Measurements from ENCODE around the gene DAGLB. TPM values are rescaled to one million over a fixed set of nuclear protein-coding genes. Genes with fewer than 3 reads are reported as not detected.

DAGLB gene
- total and polyA plus RNA-seq, 11 donors = 4.1 to 17.2 (median 7.4) TPM

- no peaks in the 10 kb centered on the region for H3K27me3 ChIP-seq
- H3K4me3 ChIP-seq = no peak overlapping the region
- H3K9me3 ChIP-seq = no peaks in the 10 kb centered on the region
- 89 to 95% (median 94%) methylated on average over 5 of the region's 5 CpGs for WGBS, 4 donors
- intact Hi-C loops (cut with DNase I) = no loop called here
- H3K36me3 ChIP-seq = peaks cover 4 to 37% (median 33%) of the 10 kb centered on the region in 9 donors
- no peak for TF ChIP-seq CTCF (IDR thresholded peaks at IDR 0.05)
- TF ChIP-seq POLR2A (IDR thresholded peaks at IDR 0.05) = no peak
- H3K27ac ChIP-seq = no peak overlapping the region
- ATAC-seq (no peak), DNase-seq (no peak)
- H3K4me1 ChIP-seq = peaks cover 0 to 79% (median 26%) of the 10 kb centered on the region in 12 donors
Measured at GRCh38 chr7:6440381-6440780, 7.4 kb downstream of the DAGLB start.

GRCh38 chr7:6438427-6438826 is 9.3 kb downstream of the DAGLB start:
- H3K9me3 ChIP-seq = no peaks in the 10 kb centered on the region
- ATAC-seq (peak in 3 of 4 donors; percentile 30 to 74 (median 48)), DNase-seq (no peak)
- H3K4me3 ChIP-seq = no peak overlapping the region
- H3K36me3 ChIP-seq = peaks cover 0 to 32% (median 14%) of the 10 kb centered on the region in 9 donors
- peak overlapping the region in 6 of 12 donors; percentile 7 to 63 (median 21) for H3K27ac ChIP-seq
- 61 to 96% (median 71%) methylated on average over 2 of the region's 2 CpGs for WGBS, 4 donors
- peaks cover 0 to 78% (median 29%) of the 10 kb centered on the region in 12 donors for H3K4me1 ChIP-seq
- intact Hi-C loops (cut with DNase I) = loop anchor here in 5 of 10 donors (5.0 to 10.0 kb wide), 4 partner anchors 54 to 444 kb away; no protein-coding TSS in a partner anchor
- no peak for TF ChIP-seq CTCF (IDR thresholded peaks at IDR 0.05)
- TF ChIP-seq POLR2A (IDR thresholded peaks at IDR 0.05) = no peak
- H3K27me3 ChIP-seq = no peaks in the 10 kb centered on the region

GRCh38 chr7:6437251-6437650 is 10.5 kb downstream of the DAGLB start:
- Histone ChIP-seq H3K27ac (peak overlapping the region in 5 of 12 donors; percentile 13 to 77 (median 35)), H3K4me3 (no peak overlapping the region), H3K9me3 (no peaks in the 10 kb centered on the region), H3K36me3 (peaks cover 0 to 26% (median 5%) of the 10 kb centered on the region in 9 donors), H3K27me3 (no peaks in the 10 kb centered on the region), H3K4me1 (peaks cover 0 to 80% (median 29%) of the 10 kb centered on the region in 12 donors)
- DNase-seq = no peak
- no peak for TF ChIP-seq POLR2A (IDR thresholded peaks at IDR 0.05)
- TF ChIP-seq CTCF (IDR thresholded peaks at IDR 0.05) = no peak
- intact Hi-C loops (cut with DNase I) = loop anchor here in 5 of 10 donors (5.0 to 10.0 kb wide), 4 partner anchors 52 to 442 kb away; no protein-coding TSS in a partner anchor
- no peak for ATAC-seq
- 82 to 87% (median 85%) methylated on average over 6 of the region's 6 CpGs for whole genome bisulfite sequencing, 4 donors

DNA sequence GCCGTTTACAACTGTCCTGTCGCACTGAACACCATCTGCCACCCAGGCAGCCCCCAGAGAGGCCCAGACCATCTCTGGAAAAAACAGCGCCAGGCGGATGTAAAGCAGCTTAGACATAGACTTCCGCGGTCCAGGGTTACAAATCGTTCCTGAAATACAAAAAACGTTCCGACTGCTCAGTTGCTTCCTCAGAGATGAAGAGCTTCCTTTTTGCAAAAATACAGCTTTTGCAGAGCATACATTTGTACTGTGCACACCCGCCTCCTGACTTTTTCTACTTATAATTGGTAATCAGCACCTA is 11.4 kb downstream of the DAGLB start:
- DNase-seq (peak in 2 of 5 donors; percentile 38 to 49), ATAC-seq (peak in 2 of 4 donors; percentile 22 to 33)

More for the DNA sequence above, 11.4 kb downstream of the DAGLB start:
- Histone ChIP-seq H3K9me3 (no peaks in the 10 kb centered on the region), H3K4me3 (peak overlapping the region in 2 of 12 donors; percentile 6 to 7), H3K27me3 (no peaks in the 10 kb centered on the region), H3K36me3 (peaks cover 0 to 26% (median 11%) of the 10 kb centered on the region in 9 donors), H3K4me1 (peaks cover 0 to 80% (median 29%) of the 10 kb centered on the region in 12 donors), H3K27ac (peak overlapping the region in 11 of 12 donors; percentile 6 to 77 (median 46))
- WGBS, 4 donors = 60 to 74% (median 65%) methylated on average over 10 of the region's 10 CpGs
- intact Hi-C loops (cut with DNase I) = loop anchor here in 5 of 10 donors (5.0 to 10.0 kb wide), 4 partner anchors 52 to 442 kb away; no protein-coding TSS in a partner anchor
- TF ChIP-seq CTCF (IDR thresholded peaks at IDR 0.05) = no peak
